Measurements from ENCODE around the gene NTSR2. TPM values are rescaled to one million over a fixed set of nuclear protein-coding genes. Genes with fewer than 3 reads are reported as not detected.

Gene NTSR2, protein sequence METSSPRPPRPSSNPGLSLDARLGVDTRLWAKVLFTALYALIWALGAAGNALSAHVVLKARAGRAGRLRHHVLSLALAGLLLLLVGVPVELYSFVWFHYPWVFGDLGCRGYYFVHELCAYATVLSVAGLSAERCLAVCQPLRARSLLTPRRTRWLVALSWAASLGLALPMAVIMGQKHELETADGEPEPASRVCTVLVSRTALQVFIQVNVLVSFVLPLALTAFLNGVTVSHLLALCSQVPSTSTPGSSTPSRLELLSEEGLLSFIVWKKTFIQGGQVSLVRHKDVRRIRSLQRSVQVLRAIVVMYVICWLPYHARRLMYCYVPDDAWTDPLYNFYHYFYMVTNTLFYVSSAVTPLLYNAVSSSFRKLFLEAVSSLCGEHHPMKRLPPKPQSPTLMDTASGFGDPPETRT
- not detected in 2 replicates for total RNA-seq

DNA sequence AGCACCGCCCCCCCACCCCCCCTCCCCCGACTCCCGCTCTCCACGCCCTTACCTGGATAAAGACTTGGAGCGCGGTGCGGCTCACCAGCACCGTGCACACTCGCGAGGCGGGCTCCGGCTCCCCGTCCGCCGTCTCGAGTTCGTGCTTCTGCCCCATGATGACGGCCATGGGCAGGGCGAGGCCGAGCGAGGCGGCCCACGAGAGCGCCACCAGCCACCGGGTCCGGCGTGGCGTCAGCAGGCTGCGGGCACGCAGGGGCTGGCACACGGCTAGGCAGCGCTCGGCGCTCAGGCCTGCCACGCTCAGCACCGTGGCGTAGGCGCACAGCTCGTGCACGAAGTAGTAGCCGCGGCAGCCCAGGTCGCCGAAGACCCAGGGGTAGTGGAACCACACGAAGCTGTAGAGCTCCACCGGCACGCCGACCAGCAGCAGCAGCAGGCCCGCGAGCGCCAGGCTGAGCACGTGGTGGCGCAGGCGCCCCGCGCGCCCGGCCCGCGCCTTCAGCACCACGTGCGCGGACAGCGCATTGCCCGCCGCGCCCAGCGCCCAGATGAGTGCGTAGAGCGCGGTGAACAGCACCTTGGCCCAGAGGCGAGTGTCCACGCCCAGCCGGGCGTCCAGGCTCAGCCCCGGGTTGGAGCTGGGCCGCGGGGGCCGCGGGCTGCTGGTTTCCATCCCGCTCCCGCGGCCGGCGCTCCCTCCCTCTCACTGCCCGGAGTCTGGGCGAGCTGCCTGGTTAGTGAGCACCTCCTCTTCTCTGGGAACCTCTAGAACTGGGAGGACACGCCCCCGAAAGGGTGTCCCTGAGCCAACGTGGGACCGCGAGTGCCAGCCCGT is at the start of gene NTSR2:
TSS of gene NTSR2 (minus strand) at position 742 of the 838 bp plus-strand sequence. CDS start at position 676, 66 bp downstream.

Other genes with a start within 250 kb of the NTSR2 start
- gene E2F6, start 204.0 kb downstream of the NTSR2 start, total RNA-seq: 6.4 and 6.5 TPM in 2 replicates
- gene GREB1, start 136.2 kb downstream of the NTSR2 start, total RNA-seq: under 0.01 and 0.51 TPM in 2 replicates
- gene LPIN1, start 76.4 kb upstream of the NTSR2 start, total RNA-seq: 22.9 and 25.6 TPM in 2 replicates

Measured in mesangial cell (primary cell).